Measurements from ENCODE around the gene SLC48A1.

SLC48A1 gene

GRCh38 chr12:47773062-47773857 is at the start of gene SLC48A1:
Gene SLC48A1, plus strand, starts transcription at chr12:47773238. Its CDS starts 67 bp downstream, at chr12:47773305.
- DNase-seq: peak; percentile 71

DNA sequence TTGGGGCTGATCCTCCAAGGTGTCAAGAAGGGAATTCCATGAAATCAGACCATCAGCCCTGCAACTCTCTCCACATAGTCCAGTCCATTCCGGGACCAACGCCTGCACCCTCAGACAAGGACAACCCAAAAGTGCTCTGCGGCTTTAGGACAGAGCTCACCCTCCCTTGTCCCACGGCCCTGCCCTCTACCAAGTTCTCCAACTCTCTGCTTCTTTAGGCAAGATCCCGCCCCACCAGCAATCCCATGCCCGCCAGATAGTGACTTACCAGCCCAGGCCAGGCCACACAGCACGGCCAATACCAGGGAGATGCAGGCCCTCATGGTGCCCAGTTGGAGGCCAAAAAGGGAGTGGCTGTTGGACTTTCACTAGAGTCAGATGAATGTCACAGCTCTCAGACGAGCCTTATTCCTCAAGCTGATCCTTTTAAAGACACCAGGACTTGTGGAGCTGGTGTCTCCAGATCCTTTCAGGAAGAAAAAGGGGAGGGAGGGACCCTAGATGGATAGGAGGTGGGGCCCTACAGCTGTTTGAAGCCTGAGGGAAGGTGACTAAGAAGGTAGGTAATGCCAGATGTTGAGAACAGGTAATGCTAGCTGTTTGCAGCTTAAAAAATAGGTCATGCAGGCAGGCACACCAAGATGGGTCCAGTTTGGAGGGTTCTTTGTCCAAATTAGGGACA is 47.8 kb upstream of the SLC48A1 start, which contains the start of gene ENDOU:
TSS of gene ENDOU (minus strand) at position 400 of the 682 bp plus-strand sequence. CDS start at position 323, 77 bp downstream.
- DNase-seq: no peak

- DNase-seq: no peak
Observed at GRCh38 chr12:47725893-47726292, 47.1 kb upstream of the SLC48A1 start.

- DNase-seq: no peak
Observed at GRCh38 chr12:47729233-47729632, 43.8 kb upstream of the SLC48A1 start.

DNA sequence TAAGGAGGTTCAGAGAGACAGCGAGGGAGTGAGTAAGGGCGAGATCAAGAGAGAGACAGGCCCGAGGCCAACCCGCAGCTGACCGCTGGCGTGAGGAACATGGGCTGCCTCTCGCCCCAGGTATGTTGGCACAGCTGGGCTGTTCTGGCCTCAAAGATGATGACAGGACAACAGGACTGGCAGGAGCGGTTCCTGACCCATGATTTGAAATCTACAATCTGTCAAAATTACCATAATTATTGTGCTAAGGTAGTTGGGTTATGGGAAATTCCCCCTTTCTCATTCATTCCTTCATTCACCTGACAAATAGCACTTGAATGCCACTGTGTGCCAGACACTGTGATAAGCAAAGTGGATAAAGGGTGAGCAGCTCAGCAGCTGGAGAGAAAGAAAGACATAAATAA is 42.7 kb upstream of the SLC48A1 start:
- DNase-seq: no peak

DNA sequence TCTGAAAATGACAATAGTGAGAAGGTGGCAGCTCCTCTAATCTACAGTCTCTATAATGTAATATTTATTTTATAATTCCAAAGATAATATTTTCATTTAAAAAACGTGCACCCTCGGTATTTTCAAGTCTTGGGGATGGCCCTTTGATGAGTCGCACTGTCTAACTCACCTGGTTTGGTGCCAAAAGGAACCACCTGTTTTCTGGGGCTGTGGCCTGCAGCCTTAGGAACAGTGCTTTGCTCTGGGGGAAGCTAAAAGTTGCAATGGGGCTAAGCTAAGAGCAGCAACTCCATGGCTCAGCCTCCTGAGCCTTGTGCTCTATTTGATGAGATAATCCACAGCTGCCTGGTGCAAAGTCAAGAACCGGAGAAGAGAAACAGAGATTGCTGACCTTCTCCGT is 41.3 kb upstream of the SLC48A1 start:
- DNase-seq: no peak

DNA sequence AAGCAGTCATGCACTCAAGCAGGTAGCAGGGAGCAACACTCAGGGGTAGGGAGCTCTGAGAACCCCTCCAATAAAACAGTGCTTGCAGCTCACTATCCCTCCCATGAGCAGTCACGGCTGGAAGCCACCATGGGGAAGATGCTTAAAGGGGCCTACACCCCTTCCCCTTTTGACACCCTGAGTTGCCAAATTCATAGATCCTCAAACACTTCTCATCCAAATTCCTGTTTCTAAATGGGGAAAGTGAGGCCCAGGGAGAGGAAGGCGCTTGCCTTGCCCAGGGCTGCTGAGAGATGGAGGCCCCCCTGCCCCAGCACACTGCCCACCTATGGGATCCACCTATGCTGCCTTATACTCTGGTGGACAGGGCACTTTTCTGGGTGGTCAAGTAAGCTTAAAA is 40.5 kb upstream of the SLC48A1 start:
- no peak for DNase-seq

DNA sequence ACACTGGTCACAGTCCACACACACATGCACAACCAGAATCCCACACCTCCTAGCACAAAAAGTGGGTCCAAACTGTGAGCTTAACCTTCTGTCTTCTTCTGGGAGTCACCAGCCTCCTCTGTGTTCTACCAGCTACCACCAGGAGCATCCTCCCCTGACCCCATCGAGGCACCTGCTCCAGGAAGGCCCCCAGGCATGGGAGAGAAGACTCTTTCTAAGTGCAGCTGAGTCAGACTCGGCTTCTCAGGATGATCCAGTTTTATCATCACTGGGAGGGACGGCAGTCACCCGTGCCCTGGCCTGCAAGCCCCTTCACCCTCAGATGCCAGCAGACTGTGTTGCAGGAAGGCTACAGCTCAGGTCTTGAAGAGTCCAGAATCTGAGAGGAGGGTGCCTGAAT is 39.9 kb upstream of the SLC48A1 start:
- no peak for DNase-seq

DNA sequence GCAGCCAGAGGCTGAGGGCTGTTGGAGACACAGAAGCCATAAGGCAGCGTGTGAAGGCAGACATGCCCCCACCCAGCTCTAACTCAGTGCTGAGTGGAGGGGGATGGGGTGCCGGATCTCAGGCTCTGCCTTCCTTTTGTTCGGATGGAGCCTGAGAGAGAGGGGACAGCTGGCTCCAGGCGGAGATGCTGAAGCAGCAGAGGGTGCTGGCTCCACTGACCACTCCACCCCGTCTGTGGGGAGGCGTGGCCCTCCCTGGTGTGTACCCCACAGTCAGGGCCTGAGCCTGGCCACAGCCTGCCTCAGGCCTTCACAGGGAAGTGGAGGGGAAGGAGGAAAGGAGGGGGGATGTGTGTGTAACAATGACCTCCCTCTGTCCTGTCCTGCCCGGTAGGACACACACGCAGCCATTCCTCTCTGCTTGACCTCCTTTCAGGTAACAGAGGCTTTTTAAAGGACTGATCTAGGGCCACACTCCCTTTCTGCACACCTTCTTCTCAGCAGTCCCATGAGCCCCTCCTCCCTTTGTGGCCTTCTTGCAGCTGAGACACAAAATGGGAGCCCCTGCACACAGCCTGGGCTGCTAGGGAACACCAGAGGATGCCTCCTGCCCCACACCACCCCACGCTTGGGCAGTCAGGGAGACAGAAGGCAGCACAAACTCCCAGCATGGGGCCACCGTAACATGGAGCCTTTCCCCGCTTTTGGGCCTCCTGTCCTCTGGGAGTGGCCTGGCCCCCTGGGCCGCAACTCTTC is 38.1 kb upstream of the SLC48A1 start:
- DNase-seq: no peak

DNA sequence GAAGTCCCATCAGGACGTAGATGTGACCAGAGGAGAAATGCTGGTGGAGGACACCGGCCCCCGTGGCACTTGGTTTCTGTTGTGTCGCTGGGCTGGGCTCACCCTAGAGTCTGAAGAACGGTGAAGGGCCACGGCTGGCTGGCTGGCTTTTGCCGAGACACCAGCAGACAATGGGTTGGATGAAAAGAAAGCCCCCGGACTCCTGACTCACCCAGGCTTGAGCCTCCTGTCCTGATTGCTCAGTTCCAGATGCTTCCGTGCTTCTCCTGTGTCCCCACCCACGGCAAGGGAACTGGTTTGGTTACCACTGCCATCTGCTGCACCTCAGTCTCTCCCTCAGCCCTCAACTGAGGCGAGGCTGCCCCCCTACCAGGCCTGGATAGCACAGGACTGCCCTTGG is 37.4 kb upstream of the SLC48A1 start:
- no peak for DNase-seq

DNA sequence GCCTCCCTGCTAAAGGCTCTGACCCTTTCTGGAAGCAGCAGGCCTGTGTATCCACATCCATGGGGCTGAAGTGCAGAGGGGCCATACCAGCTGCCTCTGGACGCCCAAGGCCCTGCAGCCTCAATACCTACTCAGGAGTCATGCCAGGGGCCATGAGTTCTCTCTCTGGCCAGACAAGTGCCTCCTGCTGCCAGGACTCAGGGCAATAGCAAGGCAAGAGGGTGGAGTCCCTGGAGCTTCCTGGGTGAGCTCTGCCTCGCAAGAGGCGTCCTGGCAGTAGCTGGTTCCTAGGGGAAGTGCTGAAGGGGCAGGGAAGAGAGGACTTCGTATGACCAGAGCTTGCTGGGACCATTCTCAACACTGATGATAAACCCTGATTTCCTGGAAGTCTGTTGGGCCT is 36.8 kb upstream of the SLC48A1 start:
- no peak for DNase-seq

- no peak for DNase-seq
Observed at GRCh38 chr12:47736877-47737676, 36.0 kb upstream of the SLC48A1 start.

GRCh38 chr12:47737936-47738594 is 35.0 kb upstream of the SLC48A1 start:
- DNase-seq: no peak

GRCh38 chr12:47739297-47739696 is 33.7 kb upstream of the SLC48A1 start:
- DNase-seq: no peak

- DNase-seq: no peak
Observed at GRCh38 chr12:47739979-47740378, 33.1 kb upstream of the SLC48A1 start.

DNA sequence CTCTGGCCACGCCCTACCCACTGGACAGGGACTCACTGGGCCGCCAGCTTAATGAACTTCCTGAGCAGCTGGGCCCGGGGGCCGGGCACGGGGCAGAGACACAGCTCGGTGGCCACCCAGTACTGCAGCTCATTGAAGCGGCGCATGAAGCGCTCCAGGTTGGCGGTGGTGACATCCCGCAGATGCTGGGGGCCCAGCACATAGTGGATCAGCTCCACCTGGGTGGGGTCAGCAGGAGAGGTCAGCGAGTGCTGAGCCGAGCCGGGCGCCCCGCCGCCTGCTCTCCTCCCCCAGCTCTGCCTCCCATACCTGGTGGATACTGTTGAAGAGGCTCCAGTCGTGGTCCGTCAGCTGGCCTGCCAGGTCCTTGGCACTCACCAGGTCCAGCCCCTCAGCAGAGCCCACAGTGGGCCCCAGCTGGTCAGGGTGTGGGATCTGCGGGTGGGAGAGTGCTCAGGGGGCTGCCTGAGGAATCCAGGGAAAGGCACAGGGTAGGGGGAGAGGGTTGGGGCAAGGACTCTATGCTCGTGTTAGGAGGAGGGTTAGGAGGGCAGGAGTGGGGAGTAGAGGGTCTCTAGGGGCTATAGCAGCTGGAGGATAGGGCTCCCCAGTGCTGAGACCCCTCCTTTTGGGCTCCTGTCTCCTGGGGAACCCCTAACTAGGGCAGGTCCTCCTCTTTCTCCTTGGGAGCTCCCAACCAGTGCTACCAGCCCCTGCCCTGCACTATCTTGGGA is 32.3 kb upstream of the SLC48A1 start:
- no peak for DNase-seq

DNA sequence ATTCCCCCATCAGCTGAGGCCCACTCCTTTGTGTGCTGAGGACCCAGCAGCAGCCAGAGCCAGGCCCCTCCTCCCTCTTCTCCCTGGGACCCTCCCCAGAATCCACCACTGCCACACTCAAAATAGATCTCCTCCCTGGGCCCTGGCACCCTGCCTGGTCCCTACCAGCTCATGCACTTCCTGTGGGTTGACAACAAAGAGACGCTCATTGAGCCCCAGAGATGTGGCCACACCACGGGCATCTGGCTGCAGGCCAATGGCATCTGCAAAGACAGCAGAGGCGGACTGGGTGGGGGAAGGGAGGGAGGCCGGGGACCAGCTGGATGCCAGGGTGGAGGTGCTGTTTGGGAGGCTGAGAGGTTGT is 31.7 kb upstream of the SLC48A1 start:
- peak; percentile 65 for DNase-seq

DNA sequence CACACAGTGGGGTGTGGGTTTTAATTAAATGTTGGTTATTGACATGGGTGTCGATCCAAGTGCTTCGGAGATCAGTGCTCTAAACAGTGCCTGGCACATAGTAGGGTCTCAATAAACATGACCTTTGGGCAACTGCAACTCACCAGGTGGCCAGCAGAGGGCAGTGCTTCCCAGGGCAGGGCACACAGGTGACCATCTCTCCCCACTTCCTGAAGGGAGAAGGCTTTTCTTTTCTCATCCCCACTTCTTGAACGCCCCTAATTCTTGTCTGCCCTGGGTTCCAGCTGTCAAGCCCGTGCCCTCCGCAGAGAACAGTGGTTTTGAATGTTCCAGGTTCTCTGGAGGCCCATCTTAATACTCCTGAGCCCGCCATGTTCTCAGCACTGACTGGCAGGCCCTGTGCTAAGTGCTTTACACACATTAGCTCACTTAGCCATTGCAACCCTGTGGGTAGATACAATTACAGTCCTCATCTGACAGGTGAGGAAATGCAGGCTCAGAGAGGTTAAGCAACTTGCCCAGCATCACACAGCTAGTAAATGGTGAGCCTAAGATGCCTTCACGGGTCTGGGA is 30.7 kb upstream of the SLC48A1 start:
- peak; percentile 84 for DNase-seq

DNA sequence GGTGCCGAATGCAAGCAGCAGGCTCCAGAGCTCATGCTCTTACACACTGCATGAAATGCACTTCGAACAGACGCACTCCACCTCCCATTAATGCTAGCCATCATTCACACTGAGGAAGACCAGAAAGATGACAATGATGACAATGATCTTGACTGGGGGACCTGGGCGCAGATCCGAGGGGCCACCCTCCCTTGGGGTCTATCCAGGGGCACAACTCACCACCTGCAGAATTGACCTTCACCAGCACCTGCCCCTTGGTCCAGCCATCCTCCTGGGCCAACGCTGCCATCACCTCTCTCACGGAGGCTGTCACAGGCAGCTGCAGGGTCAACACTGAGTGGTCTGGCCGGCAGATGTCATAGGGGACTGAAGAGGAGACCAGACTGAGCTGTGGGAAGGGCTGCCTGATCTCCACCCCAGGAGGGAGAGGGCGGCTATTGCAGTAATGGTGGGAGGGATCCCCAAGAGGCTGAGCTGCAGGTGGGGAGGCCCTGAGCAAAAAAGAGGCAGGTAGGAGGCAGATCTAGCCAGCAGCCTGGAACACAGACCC is 29.7 kb upstream of the SLC48A1 start:
- DNase-seq: no peak

DNA sequence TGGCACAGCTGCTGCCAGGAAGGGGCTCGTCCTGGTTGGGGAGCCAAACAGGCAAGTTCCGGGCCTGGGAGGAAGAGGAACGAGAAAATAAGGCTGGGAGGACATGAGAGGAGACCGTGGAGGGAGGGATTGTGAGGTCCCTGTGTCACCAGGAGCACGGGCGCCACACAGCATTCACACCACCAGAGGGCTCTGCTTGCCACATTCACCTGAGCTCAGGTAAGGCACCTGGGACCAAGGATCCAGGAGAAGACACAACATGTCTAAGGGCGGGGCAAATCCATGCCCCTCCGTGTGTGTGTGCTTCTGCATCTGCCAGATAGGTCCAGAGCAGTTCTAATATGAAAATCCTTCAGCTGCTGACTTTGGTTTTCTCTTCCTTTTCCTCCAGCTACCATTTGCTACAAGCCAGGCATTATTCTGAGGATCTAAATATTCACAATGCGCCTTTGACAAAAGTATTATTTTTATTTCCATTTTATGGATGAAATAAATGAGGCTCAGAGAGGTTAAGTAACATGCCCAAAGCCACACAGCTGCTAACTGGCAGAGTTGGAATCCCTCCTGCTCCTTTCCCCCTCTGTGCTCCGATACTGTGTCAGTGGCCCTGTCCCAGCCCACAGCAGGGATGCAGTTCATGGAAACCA is 28.9 kb upstream of the SLC48A1 start:
- peak; percentile 63 for DNase-seq

Measured in activated CD4-positive, alpha-beta T cell treated with anti-CD3 and anti-CD28 coated beads for 48 hours (primary cell).